ENCODE results near the gene EBF4. TPM values are rescaled to one million over a fixed set of nuclear protein-coding genes. Genes with fewer than 3 reads are reported as not detected.
"Not testable (repeated sequence)": the region's sequence is repeated elsewhere in the genome, so short reads cannot be mapped to it uniquely, and the experiment has no call there.

Gene EBF4
- total RNA-seq, 4 donors from 2014 or later = 1.3 to 7.5 (median 5.4) TPM

DNA sequence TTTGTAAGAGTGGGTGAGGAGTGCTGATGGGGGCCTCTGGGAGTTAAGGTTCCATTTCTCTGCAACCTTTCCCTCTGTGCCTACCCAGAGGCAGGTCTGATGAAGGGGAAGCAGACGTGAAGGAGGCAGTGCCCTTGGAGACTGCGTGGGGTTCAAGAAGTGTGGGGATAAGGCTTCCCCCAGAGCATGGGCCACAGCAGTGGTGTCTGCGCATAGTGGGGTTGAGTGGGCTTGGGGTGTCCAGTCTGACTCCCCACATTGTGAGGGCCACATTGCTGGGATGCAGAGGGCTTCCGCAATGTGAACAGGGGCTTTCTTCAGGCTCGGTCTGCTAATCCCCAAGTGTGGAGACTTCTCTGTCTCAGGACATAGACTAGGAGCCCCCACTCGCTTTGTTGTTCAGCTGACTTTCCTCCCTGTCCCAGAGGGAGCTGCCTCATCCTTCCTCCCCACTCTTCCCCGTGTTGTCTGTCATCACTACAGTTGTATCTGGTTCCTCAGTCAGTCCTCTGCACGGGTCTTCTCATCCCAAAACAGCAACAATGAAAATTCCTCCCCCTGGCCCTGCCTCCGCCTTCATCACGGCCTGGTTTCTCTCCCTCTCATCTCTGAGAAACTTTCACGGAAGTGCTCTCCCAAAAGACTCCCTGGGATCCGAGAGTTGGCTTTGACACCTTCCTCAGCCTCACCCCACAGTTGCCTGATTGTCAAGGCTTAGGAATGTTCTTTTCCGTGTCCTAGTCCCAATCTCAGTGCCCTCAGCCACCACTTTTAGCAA lies 2.8 kb downstream of the EBF4 start:
- ATAC-seq (ENCODE audit: low FRiP score) = no peak
- DNase-seq (ENCODE audit: low spot score) = no peak
- TF ChIP-seq CTCF (IDR thresholded peaks at IDR 0.05) = no peak

DNA sequence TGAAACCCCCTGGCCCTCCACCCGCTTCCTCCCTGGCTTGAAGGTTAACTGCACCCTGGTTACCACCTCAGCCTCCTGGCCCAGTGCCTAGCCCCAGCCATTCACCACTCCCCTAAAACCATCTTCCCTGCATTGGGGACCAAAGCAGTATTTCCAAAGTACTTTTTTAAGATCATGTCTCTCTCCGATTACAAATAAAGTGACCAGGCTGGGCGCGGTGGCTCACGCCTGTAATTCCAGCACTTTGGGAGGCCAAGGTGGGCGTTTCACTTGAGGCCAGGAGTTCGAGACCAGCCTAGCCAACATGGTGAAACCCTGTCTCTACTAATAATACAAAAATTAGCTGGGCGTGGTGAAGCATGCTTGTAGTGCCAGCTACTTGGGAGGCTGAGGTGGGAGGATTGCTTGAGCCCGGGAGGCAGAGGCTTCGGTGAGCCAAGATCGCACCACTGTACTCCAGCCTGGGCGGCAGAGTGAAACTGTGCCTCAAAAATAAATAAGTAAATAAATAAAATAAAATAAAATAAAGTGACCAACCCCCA lies 3.5 kb downstream of the EBF4 start:
- ATAC-seq (ENCODE audit: low FRiP score) = not testable (repeated sequence)

GRCh38 chr20:2696646-2697045 lies 4.1 kb downstream of the EBF4 start:
- ATAC-seq (ENCODE audit: low FRiP score) = no peak
- no peak for DNase-seq (ENCODE audit: low spot score)
- TF ChIP-seq CTCF (IDR thresholded peaks at IDR 0.05) = no peak

More for the DNA sequence above, 3.5 kb downstream of the EBF4 start:
- DNase-seq (ENCODE audit: low spot score) = not testable (repeated sequence)

DNA sequence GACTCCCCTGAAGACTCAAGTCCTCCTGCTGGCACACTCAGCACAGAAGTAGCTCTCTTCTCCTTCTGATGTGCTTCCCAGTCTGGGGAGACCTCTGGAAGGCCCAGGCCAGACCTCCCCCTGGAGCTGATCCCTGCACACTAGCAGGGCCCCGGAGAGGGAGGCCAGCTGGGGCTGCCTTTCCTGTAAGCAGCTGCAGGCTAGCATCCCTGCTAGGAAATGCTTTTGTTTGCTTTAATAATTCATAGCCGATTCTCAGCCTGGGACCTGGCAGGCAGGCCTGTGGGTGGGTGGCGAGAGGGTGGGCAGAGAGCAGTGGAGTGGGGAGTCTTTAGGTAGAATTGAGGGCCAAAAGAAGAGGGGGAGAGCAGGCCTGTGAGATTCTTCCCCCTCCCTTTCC lies 5.2 kb downstream of the EBF4 start:
- no peak for DNase-seq (ENCODE audit: low spot score)
- no peak for TF ChIP-seq CTCF (IDR thresholded peaks at IDR 0.05)
- no peak for ATAC-seq (ENCODE audit: low FRiP score)

DNA sequence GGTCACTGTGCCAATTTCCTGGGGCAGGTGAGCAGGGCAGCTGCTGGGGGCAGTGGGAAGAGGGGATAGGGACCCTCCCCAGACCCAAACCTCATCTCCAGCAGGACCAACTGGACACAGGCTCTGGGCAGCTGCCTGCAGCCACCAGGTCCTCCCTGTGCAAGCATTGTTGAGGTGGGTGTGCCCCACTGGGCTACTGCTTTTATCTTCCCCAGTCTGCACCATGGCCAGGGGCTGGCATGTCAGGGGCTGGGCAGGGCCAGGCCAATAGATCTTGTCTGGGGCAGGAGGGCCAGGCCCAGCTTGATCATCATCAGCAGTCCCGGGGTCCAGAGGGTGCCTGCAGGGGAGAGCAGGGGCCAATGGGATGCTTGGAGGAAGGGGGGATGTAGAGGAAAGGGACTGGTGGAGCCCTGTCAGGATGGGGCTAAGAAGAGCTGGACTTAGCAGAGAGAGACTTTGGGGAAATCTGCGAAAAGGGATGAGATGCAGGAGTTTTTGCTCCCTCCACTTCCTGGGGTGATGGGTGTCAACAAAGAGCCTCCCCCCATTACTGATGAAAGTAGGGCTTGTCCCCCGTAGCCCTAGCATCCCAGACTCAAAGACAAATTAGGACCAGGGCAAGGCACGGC lies 5.7 kb downstream of the EBF4 start:
- ATAC-seq (ENCODE audit: low FRiP score) (no peak), DNase-seq (ENCODE audit: low spot score) (no peak)
- TF ChIP-seq CTCF (IDR thresholded peaks at IDR 0.05) = no peak

DNA sequence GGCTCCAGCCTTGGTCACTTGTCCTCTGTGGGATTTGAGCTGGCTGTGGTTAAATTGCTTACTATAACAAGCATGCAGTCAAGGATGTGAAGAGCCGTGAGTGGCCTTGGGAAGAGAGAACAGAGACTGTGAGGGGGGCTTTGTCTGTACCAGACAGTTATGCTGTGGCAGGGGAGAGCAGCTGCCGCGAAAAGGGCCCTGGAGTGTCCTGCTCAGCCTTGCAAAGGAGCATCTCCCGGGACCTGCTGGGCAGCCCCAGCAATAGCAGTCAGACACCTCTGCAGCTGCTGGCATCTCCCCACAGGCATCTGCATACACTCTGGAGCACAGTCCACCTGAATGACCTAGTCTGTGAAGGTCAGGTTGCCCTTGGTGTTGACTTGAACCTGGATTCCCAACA lies 6.3 kb downstream of the EBF4 start:
- TF ChIP-seq CTCF (IDR thresholded peaks at IDR 0.05) = no peak
- ATAC-seq (ENCODE audit: low FRiP score) (no peak), DNase-seq (ENCODE audit: low spot score) (no peak)

GRCh38 chr20:2699775-2700413 lies 7.3 kb downstream of the EBF4 start:
- TF ChIP-seq CTCF (IDR thresholded peaks at IDR 0.05) = no peak
- no peak for DNase-seq (ENCODE audit: low spot score)
- ATAC-seq (ENCODE audit: low FRiP score) = no peak
